Heart left ventricle (tissue), 11 donors: Measurements from ENCODE around the gene SYNCRIP. TPM values are rescaled to one million over a fixed set of nuclear protein-coding genes. Genes with fewer than 3 reads are reported as not detected.

ENCODE experiments used
- polyA plus RNA-seq, 2 donors: library from polyadenylated mRNA; stranded (reverse); fragments of 200-250 nt; gene quantifications; one replicate each; pipeline ENCODE4 v1.2.3, GENCODE V29; 2013
- total RNA-seq, 9 donors: library from RNA; depleted of rRNA in 2 of 9; stranded (reverse); fragments of >200 nt in 2 of 9; fragmentation: NEBNext Ultra II Directional in 3 of 9; extraction: Animal tissue kit (Norgen Biotek cat#: 25700) in 3 of 9; gene quantifications; one replicate each; pipeline versions ENCODE4 v1.1.0 to v1.2.4, GENCODE V29; 2016 to 2023
- donor health status: ischemic (EF 13 %, LVEDD 7.1; RV severe dilation, severe dysfunction).
- donor health status: healthy with polysubstance abuse.
- donor health status: DM: no; HTN: yes; CAD: no.
- donor health status: DM: no; HTN: no; CAD: no.
- donor health status: ischemic (EF 25% LVEDD 5.7; RV mildly dilated, moderate dysfunction).
- donor health status: healthy.
- donor health status: DM: yes; HTN: yes; CAD: no.
- donor health status: PGD.
- donor health status: nonischemic (EF 23%, LVEDD 6.1; RV moderate dilation, normal function).

Gene SYNCRIP
- total and polyA plus RNA-seq, 11 donors: 23.7 to 71.0 (median 57.2) TPM

Other genes with a start within 250 kb of the SYNCRIP start
- 10 to 100 TPM in 1 of 9 donors, 1 to 10 TPM in 8; 1.8 to 11.0 (median 4.8) TPM for gene NT5E, start 192.8 kb downstream of the SYNCRIP start, total RNA-seq
- gene NT5E, start 192.8 kb downstream of the SYNCRIP start, polyA plus RNA-seq: 1 to 10 TPM in 1 of 2 donors, under 1 TPM in 1; 0.88 to 1.5 TPM
- 10 to 100 TPM; 23.3 to 41.8 (median 31.8) TPM for gene SNX14, start 49.0 kb downstream of the SYNCRIP start, total RNA-seq
- gene SNX14, start 49.0 kb downstream of the SYNCRIP start, polyA plus RNA-seq: 10 to 100 TPM; 30.6 to 37.3 TPM